Measurements from ENCODE around the gene SMIM22. TPM values are rescaled to one million over a fixed set of nuclear protein-coding genes. Genes with fewer than 3 reads are reported as not detected.

The SMIM22 gene
- total RNA-seq, 2 experiments from 2014 or later: not detected

DNA sequence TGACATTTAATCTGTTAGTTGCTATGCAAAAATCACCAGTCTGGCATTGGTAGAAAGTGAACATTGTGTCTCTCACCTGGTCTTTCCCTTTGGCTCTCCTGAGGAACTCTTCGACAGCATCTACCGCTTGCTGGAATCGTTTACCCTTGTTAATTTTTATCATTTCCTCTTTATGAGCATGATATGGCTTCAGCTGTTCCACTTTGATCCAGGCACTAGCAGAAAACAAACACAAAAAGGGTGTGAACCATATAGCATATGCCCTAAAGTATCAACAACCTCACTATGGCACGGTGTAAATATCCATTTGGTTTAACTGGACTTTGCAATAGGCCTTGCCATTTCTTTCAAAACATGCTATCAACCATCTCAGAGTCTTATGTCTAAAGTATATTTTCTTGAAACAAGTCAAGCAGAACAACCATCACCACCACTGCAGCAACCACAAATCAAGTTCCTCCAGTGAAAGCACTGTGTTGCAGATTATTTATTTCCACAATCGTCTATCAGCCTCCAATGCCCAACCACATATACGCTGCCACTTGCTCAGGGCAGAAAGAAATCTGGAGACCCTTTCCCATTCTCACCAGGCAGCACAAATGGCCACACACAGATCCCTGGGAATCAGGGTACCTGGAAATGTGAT, 37.7 kb downstream of the SMIM22 start:
- H3K4me3 ChIP-seq (ENCODE audit: low read length): no peak overlapping the region
- Mint-ChIP-seq H3K36me3 (ENCODE audit: low read depth) (peaks cover 83% of the 10 kb centered on the region), H3K4me1 (ENCODE audit: low read depth) (peaks cover 5% of the 10 kb centered on the region), H3K4me3 (no peak overlapping the region), H3K9me3 (no peaks in the 10 kb centered on the region), H3K27me3 (no peaks in the 10 kb centered on the region), H3K27ac (no peak overlapping the region)
- DNase-seq (no peak), ATAC-seq (ENCODE audit: poor library complexity) (no peak)
- ChIA-PET CTCF (no interaction called here), POLR2A (interaction anchor here (0.7 kb wide), 1 partner anchor 65 kb away, joined by 3 read pairs; no protein-coding TSS in a partner anchor)
- no peaks in the 10 kb centered on the region for H3K4me1 ChIP-seq (ENCODE audit: insufficient read depth, low read length)
- intact Hi-C loops (cut with DNase I, micrococcal nuclease): no loop called here
- H3K27me3 ChIP-seq (ENCODE audit: control insufficient read depth in 1 of 2, insufficient read depth in 2 of 2, low read length in 2 of 2): no peaks in the 10 kb centered on the region
- peaks cover 76% of the 10 kb centered on the region for H3K36me3 ChIP-seq (ENCODE audit: insufficient read depth, low read length)
- no peaks in the 10 kb centered on the region for H3K9me3 ChIP-seq (ENCODE audit: control insufficient read depth in 1 of 2, insufficient read depth in 1 of 2, low read length in 2 of 2)
- TF ChIP-seq, protein P1, sequence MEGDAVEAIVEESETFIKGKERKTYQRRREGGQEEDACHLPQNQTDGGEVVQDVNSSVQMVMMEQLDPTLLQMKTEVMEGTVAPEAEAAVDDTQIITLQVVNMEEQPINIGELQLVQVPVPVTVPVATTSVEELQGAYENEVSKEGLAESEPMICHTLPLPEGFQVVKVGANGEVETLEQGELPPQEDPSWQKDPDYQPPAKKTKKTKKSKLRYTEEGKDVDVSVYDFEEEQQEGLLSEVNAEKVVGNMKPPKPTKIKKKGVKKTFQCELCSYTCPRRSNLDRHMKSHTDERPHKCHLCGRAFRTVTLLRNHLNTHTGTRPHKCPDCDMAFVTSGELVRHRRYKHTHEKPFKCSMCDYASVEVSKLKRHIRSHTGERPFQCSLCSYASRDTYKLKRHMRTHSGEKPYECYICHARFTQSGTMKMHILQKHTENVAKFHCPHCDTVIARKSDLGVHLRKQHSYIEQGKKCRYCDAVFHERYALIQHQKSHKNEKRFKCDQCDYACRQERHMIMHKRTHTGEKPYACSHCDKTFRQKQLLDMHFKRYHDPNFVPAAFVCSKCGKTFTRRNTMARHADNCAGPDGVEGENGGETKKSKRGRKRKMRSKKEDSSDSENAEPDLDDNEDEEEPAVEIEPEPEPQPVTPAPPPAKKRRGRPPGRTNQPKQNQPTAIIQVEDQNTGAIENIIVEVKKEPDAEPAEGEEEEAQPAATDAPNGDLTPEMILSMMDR (IDR thresholded peaks at IDR 0.05): no peak
- H3K27ac ChIP-seq (ENCODE audit: low read depth in 1 of 2, low read length in 2 of 2): no peak overlapping the region

DNA sequence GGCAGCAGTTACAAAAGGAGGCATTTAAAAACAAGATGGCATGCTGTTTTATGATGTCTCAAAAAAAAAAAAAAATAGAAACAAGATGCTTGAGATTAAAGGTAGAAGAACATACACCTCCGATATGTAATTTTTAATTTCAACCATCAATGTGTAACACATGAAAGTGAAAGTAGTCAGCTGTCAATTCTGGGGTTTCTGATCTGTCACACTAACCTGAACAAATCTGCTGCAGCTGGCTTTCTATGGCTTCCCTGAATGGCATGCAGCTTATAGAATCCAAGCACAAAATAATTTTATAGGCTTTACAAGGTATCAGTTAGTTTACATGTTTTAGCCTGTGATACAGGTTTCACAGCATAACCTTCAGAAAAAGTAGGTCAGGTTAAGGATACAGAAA, 38.4 kb downstream of the SMIM22 start:
- intact Hi-C loops (cut with DNase I, micrococcal nuclease): no loop called here
- Histone ChIP-seq H3K4me3 (ENCODE audit: low read length) (no peak overlapping the region), H3K27ac (ENCODE audit: low read depth in 1 of 2, low read length in 2 of 2) (no peak overlapping the region), H3K9me3 (ENCODE audit: control insufficient read depth in 1 of 2, insufficient read depth in 1 of 2, low read length in 2 of 2) (no peaks in the 10 kb centered on the region), H3K36me3 (ENCODE audit: insufficient read depth, low read length) (peaks cover 78% of the 10 kb centered on the region), H3K4me1 (ENCODE audit: insufficient read depth, low read length) (no peaks in the 10 kb centered on the region), H3K27me3 (ENCODE audit: control insufficient read depth in 1 of 2, insufficient read depth in 2 of 2, low read length in 2 of 2) (no peaks in the 10 kb centered on the region)
- H3K36me3 Mint-ChIP-seq (ENCODE audit: low read depth): peaks cover 84% of the 10 kb centered on the region
- H3K27me3 Mint-ChIP-seq: no peaks in the 10 kb centered on the region
- no peak overlapping the region for H3K27ac Mint-ChIP-seq
- H3K4me1 Mint-ChIP-seq (ENCODE audit: low read depth): peaks cover 5% of the 10 kb centered on the region
- ATAC-seq (ENCODE audit: poor library complexity) (no peak), DNase-seq (no peak)
- no peaks in the 10 kb centered on the region for H3K9me3 Mint-ChIP-seq
- H3K4me3 Mint-ChIP-seq: no peak overlapping the region
- POLR2A ChIA-PET: no interaction called here
- TF ChIP-seq, protein P1 (IDR thresholded peaks at IDR 0.05): no peak
- CTCF ChIA-PET: interaction anchor here (0.6 kb wide), 1 partner anchor 562 kb away, joined by 3 read pairs; no protein-coding TSS in a partner anchor

DNA sequence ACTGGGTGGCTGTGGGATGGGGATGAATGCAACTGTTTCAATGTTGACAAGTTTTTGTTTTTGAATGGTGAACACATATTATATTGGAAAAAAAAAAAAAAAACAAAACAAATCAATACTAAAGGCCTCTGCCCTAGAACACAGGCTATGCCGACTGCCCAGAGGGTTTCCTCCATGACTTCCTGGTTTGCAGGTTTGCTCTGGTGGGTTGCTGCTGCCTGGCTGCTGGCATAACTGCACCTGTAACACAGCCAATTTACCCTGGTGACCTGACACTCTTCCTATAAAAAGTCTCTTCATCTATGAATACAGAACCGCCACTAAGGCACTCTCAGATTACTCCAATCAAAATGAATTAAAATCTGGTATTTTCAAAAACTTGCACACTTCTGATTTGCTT, 41.6 kb downstream of the SMIM22 start:
- Histone ChIP-seq H3K27me3 (ENCODE audit: control insufficient read depth in 1 of 2, insufficient read depth in 2 of 2, low read length in 2 of 2) (no peaks in the 10 kb centered on the region), H3K9me3 (ENCODE audit: control insufficient read depth in 1 of 2, insufficient read depth in 1 of 2, low read length in 2 of 2) (no peaks in the 10 kb centered on the region), H3K4me1 (ENCODE audit: insufficient read depth, low read length) (no peaks in the 10 kb centered on the region), H3K27ac (ENCODE audit: low read depth in 1 of 2, low read length in 2 of 2) (no peak overlapping the region), H3K4me3 (ENCODE audit: low read length) (no peak overlapping the region), H3K36me3 (ENCODE audit: insufficient read depth, low read length) (peaks cover 76% of the 10 kb centered on the region)
- Mint-ChIP-seq H3K36me3 (ENCODE audit: low read depth) (peaks cover 87% of the 10 kb centered on the region), H3K9me3 (no peaks in the 10 kb centered on the region), H3K4me3 (no peak overlapping the region), H3K27me3 (no peaks in the 10 kb centered on the region), H3K27ac (no peak overlapping the region), H3K4me1 (ENCODE audit: low read depth) (peaks cover 7% of the 10 kb centered on the region)
- intact Hi-C loops (cut with DNase I, micrococcal nuclease): no loop called here
- DNase-seq: no peak
- TF ChIP-seq, protein P1 (IDR thresholded peaks at IDR 0.05): no peak
- ATAC-seq (ENCODE audit: poor library complexity): no peak
- ChIA-PET POLR2A (no interaction called here), CTCF (no interaction called here)

Measured in CD4-positive, alpha-beta T cell (primary cell).